Daoy (cell line): ENCODE measurements around the gene TRIM17. TPM values are rescaled to one million over a fixed set of nuclear protein-coding genes. Genes with fewer than 3 reads are reported as not detected.

Source experiments
- DNase-seq: peaks from one replicate; pipeline ENCODE4 v3.0.0-alpha.2; 2015; ENCODE audit warnings: low read depth
- total RNA-seq: library from RNA; depleted of rRNA; stranded (reverse); fragments of >200 nt; shearing (Covaris generic); gene quantifications from 2 replicates; pipeline ENCODE4 v1.2.3, GENCODE V29; 2014

The TRIM17 gene
- total RNA-seq, 1 experiment from 2014 or later, result not detected

DNA sequence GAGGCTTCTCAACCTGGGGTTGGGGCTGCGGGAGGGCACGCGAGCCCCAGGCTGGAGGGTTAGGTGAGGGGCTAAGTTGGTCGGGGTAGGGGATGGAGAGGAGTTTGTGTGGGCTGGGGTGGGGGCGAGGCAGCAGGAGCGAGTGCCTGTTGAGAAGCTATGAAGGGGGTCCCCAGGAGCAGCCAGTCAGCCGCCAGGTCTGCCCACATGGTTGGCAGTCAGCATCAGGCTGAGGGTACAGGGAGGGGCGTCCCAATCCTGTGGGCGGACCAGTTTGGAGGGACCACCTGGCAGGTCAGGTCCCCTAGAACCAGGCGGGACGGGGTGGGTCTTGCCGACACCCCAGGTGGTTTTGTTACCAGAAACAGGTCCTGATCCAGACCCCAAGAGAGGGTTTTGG lies 400 bp upstream of the TRIM17 start:
- DNase-seq, result no peak

DNA sequence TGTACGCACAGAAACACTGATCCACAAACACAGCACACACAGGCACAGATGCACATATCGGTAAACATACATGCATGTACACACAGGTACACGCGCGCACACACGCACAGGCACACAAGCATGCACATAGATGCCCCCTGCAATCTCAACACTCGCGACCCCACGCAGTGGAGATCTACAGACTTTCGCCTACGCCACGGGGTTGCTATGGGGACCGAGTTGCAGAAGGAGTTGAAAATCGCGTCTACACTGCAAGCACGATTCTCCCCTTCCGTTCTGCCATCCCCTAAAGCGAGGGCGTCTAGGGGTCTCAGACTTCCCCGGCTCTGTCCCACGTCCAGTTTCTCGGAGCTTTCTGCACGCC lies 826 bp downstream of the TRIM17 start:
- DNase-seq, result no peak

DNA sequence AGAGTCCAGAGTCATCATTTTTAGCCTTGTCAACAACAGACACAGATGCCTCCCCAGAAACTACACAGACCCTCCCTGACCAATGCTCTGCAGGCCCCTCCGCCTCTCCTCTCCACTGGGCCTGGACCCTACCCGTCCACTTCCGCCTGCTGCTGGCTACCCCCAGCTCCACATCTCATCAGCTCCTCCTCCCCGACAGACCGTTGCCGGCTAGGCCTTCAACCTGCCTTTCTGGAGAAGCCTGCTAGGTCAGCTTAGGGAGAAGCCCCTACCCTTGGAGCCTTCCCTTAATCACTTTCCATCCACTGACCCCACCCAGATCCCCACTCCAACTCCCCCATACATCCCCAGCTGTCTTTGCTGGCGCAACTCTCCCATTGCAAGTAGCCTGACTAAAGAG lies 1.4 kb downstream of the TRIM17 start:
- no peak for DNase-seq

DNA sequence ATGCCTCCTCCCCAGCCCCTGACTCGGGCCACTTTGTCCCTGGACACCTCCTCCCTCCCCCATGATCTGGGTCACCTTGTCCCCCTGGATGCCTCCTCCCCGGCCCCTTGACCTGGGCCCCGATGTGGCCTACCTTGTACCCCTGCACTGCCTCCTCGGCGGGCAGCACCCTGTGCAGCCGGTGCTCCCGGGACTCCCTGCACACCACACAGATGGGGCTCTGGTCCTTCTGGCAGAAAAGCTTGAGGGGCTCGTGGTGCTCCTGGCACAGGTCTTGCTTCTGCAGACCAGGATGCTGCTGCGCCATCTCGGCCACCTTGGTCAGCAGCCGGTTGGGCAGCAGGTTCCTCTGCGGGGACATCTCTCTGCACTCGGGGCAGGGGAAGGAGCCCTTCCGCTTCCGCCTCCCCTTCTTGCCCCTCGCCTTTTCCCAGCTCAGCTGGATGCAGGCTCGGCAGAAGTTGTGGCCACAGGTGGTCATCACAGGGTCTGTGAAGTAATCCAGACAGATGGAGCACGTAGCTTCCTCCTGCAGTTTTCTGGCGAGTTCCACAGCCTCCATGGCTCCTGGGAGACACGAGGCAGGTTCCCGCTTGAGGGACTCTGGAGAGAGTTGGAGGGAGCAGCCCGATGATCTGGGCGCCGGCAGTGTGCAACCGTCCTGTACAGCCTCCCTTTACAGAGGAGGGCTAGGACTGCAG lies 2.0 kb downstream of the TRIM17 start:
- DNase-seq, result no peak

DNA sequence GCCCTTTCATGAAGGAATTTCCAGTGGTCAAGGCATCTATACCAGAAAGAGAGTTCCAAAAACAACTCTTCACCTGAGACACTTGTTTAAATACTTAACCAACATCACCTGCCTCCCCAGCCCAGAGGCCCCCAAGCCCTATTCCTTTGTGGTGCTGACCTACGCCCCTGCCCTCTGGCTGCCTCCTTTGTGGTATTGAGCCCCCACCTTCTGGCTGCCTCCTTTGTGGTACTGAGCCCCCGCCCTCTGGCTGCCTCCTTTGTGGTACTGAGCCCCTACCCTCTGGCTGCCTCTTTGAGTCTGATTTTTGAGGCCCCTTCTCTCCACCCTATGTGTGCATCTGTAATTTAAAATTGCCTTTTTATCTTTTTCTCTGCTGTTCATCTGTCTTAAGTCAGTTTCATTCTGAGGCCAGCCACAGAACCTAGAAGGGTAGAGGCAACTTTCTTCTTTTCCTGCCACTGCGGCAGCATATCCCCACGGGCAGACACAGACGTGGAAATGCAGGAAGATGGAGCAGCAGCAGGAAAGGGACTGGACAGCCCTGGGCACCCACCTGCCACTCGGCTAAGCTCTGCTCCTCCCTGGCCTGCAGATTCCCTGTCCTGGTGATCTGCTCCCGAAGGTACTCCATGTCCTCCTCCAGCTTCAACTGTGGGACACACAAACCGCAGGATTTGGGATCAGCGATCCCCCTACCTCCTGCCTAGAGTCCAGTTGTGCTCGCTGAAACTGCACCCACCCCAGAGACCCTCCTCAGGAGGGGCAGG lies 3.2 kb downstream of the TRIM17 start:
- no peak for DNase-seq

DNA sequence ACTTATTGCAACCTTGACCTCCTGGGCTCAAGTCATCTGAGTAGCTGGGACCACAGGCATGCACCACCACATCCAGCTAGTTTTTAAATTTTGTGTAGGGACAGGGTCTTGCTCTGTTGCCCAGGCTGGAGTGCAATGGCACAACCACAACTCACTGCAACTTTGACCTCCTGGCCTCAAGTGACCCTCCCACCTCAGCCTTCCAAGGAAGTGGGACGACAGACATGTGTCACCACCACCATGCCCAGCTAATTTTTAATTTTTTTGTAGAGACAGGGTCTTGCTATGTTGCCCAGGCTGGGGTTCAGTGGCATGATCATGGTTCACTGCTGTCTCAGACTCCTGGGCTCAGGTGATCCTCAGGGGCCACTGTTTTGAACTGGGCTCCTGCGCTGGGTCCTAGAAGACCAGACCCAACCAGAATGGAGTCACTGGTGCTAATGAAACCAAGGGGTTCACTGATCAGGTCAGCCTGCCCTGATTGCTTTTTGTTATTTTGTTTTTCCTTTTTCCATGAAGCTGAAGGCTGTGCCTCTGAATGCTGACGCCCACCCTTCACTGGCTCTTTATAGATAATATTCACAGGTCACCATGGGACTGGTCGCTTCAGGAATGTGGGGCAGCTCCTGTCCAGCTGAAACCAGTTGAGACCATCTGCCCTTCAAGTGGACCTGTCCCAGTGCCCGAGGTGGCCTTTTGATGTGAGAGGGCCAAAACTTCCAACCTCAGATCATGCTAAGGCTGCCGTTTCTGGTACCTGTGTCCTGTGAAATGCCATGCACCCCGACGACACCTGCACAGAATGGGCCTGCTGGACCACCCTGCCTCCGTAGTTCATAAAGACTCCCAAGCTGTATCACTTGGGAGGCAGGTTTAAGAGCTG lies 4.9 kb downstream of the TRIM17 start:
- DNase-seq, result no peak

DNA sequence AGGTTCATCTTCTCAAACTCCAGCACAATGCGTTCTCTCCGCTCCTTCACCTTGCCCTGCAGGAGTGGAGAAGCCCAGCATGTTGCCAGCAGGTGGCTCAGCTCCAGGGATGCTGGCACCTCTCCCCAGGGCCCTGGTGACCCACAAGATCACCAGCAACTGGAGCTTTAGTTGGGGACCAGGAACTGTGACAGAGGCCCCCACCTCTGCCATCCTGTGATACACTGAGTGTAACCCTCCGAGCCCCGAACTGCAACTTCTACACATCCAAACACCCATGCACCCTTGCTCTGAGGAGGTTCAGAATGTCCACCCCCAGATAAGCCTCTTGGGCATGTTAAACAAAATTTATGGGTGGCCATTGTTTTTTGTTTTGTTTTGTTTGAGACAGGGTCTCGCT lies 5.5 kb downstream of the TRIM17 start:
- DNase-seq, result no peak

DNA sequence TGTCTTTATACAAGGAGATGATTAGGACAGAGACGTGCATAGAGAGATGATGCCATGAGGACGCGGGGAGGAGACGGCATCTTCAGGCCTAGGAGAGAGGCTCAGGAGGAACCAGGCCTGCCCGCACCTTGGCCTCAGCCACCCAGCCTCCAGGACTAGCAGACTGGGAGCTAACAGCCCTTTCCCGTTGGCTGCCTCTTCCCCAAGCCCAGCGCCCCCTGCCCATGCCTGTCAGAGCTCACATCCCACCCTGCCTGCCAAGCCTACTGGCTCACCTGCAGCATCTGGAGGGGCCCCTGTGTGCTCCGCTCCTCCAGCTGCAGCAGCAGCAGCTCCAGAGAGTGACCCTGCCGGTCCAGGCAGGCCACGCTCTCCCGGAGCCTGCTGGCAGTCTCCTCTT lies 6.0 kb downstream of the TRIM17 start:
- DNase-seq, result no peak

DNA sequence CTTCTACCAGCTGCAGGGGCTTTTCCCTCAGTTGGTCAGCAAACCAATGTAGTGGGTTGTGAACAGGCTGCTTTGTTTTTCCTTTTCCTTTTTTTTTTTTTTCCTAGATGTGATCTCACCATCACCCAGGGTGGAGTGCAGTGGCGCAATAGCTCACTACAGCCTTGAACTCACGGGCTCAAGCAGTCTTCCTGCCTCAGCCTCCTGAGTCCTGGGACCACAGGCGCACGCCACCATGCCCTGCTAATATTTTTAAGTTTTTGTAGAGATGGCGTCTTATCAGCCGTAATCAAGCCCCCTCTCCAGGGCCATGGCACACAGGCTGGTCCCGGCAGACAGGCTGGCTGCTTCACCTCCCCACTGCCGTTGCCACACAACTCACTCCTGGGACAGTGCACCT lies 6.6 kb downstream of the TRIM17 start:
- no peak for DNase-seq

DNA sequence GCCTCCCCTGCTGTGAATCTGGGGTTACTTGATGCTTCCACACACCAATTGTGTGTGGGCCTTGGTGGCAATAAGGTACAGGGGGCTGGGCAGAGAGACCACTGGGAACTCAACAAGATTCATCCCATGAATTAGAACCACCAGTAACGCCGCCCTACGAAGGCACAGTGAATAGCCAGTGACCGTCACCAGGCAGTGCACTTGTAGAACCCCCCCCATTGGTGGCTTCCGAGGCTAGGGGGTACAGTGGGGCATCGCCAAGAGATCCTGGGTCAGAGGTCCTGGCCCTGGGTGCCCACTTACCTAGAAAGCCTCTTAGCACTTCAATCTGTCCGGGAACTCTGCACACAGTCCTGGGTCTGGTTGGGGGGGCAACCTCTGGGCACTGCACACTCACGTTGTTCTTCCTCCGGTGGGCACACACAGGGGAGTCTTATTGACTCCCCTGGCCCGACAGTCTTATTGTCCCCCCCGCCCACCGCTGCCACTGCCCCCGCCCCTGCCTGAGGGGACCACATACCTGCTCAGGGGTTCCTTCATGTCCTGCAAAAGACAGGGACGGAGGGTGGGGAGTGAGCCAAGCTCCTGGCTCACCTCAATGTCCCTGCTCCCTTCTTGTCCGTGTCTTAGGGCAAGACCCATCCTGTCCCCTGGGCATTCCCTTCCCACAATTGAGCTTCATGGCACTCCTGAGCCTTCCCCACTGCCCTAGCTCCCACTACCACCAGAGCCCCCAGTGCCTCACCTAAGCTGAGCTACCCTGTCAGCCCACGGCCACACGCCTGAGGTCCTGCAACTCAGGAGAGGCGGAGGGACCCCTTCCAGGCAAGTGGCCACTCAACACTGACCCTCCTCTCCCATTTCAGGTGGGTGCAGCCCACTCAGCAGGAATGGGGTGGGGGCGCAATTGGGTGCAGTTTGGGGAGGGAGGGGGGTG lies 7.5 kb downstream of the TRIM17 start:
- no peak for DNase-seq

DNA sequence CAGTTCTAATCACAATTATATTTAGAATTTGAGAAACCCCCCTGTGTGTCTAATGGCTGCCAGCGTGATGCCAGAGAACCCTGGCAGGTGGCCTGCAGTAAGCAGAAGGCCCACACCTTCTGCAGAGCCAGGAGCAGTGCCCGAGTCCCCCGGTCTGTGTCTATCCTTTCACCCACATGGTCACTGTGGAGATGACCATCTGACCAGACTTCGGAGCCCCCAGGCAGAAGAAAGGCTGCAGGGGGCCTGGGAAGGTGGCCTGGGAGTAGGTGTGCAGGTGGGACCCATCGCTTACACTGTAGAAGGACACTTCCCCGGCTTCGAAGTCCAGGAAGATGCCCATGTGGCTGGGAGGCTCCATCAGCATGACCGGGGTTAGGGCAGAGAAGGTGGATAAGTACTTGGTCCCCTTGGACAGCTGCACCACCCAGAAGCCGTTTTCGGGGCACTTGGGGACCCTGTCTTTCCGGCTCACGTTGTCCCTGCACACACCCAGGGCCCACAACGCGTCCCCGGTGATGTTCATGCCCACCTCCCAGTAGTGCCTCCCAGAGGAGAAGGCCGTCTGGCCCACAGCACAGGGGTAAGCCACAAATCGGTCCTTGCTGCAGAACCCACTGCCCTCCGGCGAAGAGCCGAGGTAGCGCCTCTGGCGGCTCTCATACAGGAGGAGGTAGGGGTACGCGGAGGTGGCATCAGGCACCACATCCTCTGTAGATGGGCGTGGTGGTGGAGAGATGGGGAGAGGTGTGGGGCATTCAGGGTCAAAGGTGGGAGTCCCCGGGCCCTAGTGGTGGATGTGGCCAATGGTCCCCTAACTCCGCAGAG lies 8.4 kb downstream of the TRIM17 start:
- no peak for DNase-seq

DNA sequence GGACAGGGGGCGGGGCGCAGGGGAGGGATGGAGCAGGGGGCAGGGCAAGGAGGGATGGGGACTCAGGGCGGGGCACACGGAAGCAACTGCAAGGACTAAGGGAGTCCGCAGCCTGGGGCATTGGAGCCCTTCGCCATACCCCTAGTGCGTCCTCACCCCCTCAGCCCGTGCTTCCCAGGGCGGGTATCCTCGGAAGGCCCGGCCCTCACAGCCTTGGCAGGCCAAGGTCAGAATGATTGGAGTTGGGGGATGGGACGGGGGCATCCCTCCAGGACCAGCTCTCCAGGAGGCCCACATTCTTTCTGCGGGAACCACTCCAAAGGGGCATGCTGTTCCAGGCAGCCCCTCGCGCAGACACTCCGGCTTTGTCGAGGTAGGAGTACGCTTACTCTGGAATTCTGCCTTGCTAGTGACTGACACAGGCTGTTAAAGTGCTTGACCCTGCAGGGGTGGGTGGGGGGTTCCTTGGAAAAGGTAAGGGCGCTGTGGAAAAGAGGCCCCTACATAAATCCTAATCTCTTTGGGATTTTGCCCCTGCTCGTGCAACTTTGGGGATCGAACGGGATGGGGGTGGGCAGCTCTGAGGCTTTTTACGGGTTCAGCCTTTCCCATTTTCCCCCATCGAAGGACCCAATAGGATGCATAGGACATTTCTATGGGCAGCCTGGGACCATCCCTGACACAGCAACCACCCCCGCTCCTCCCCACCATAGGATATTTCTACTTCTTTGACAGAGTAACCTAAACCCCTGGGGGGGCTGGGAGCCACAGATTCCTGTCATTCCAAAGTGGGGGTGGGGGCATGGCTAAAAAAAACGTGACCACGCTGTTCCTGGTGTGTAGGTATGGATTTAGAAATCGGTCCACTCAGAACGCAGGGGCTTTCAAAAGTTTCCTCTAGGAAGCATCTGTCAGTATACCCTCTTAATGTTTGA lies 9.3 kb downstream of the TRIM17 start:
- no peak for DNase-seq

DNA sequence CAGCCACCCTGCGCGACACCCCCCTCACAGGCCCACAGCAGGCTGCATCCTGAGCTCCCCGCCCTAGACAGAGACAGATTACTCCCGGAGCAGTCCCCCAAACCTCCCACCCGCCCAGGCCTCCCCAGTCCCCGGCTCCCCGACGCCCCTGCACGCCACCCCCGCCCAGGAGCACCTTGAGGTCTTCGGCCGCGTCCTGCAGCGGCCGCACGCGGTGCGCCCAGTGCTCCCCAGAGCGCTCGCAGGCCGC lies 10.8 kb downstream of the TRIM17 start:
- no peak for DNase-seq

DNA sequence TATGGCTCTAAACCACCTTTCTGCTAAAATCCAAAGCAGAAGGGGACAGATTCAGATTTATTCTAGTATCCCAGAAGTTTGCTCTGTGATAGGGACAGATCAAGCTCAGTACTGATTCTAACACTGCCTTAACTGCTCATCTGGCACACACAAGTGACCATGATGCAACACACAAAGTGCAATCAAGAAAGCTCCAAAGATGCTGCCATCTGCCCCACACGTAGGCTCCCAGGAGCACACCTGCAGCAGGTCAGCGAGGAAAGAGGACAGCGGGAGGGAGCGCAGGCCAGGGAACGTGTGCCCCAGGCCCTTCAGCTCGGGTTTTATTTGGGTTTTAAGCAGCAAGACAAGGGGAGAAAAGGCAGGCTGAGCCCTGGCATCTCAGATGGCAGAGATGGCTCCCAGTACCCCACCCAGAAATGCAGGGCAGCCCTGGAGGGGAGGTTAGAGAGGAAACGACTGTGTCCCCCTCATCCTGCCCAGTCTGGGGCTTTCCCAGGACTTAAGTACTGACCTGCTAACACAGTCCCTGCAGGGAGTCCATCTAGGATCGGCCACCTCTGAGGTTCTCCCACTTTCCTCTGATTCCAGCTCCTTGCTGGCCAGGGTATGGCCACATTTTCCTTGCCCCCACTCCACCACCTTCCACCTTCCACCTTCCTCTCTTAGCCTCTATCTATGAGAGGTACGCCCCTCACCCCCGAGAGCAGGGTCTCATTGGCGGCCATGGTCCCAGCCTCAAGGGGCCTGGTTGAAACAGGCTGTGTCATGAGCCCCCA lies 11.3 kb downstream of the TRIM17 start:
- DNase-seq, result no peak

DNA sequence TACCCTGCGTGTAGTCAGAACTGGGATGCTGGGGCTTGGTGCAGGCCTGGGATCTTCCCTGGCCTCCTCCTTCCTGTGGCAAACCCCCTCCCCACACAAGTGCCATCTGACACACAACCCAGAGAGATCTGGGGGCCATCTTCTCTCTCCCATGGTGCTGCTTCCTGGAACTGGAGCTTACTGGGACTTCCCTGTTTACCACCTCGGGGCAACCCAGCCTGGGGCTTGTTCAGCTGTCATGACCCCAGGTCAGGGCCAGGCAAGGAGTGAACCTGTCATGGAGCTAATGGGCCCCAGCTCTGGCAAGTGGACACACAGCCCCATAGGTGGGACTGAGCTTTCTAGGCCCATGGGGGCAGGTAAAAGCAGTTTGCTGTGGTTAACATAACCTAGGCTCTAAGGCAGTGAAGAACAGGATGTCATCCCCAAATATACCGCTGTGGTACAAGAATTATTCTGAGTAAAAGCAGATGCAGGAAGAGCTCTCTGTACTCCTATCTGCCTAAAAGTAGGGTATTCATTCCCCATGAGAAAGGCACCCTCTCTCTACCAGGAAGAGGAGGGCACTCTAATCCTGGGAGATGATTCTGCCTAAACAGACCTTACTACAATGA lies 12.4 kb downstream of the TRIM17 start:
- DNase-seq, result no peak

DNA sequence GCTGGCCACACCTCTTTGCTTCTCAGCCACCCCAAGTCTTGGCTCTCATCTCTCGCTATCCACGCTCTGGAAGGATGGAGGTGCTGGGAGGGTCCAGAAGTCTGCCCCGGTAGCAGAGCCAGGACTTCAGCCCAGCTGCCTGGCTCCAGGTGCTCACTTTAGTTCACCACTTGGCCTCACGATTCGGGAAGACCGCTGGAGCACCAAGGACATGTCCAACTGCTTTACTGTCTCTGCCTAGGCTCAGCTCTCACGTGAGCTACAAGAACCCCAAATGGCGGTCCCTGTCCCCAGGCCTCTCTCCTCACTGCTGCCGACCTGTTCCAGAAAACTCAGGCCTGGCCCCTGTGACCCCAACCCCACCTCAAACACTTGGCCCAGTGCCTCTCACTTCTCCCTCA lies 13.4 kb downstream of the TRIM17 start:
- no peak for DNase-seq

DNA sequence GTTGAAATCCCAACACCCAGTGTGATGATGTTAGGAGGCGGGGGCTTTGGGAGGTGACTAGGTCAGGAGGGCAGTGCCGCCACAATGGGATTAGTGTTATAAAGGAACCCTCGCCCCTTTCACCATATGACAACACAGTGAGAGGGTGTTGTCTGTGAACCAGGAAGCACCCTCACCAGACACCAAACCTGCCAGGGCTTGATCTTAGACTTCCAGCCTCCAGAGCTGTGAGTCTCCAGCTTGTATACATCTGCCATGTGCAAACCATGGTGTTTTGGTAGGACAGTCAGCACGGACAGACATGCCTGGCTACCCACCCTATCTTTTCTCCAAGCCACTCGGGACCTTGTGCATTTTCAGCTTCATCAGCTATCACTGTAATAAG lies 14.0 kb downstream of the TRIM17 start:
- DNase-seq, result no peak

DNA sequence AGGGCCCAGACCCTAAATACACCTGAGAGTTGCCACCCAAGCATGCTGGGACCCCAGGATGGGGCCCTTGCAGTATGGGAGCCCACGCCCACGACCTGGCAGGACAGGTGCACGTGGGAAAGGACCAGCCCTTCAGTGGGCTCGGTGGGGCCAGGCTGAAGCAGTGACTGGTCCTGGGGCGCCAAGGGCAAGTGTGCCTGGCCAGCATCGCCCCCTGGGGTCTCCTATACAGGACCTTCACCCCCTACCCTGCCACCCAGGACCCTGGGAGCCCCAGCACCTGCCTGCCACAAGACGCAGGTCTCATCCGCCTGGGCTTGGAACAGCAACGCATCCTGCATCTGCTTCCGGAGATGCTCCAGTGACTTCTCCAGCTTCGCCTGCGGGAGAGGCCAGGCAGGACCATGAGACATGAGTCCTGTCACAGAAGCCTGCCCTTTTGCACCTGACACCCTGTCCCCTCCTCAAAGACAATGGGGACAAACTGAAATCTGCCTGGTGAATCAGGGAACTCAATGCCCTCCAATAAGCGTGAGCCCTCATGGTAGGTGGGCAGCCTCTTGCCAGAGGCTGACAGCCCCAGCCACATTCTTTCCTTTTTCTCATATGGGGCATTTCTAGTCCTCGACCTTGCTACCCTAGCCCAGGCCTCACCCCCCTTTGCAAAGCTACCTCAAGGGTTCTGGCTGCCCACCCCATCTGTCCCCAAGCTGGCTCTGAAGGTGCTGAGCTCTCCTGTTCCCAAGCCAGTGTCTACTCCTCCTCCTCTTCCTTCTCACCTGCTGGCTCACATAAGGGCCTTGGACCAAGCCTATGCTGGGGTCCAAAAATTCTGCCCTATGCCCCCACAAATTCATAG lies 14.7 kb downstream of the TRIM17 start:
- DNase-seq, result no peak
